ENCODE measurements around the gene FRZB.
"Not testable (repeated sequence)": the region's sequence is repeated elsewhere in the genome, so short reads cannot be mapped to it uniquely, and the experiment has no call there.

Gene FRZB

GRCh38 chr2:182887753-182888415 lies 21.4 kb upstream of the FRZB start:
- DNase-seq, result no peak

GRCh38 chr2:182887093-182887492 lies 20.7 kb upstream of the FRZB start:
- no peak for DNase-seq

- no peak for DNase-seq
Observed at GRCh38 chr2:182885771-182886170, 19.3 kb upstream of the FRZB start.

GRCh38 chr2:182883451-182883850 lies 17.0 kb upstream of the FRZB start:
- DNase-seq, result no peak

- not testable (repeated sequence) for DNase-seq
Observed at GRCh38 chr2:182880100-182880499, 13.7 kb upstream of the FRZB start.

GRCh38 chr2:182876653-182877052 lies 10.2 kb upstream of the FRZB start:
- DNase-seq, result not testable (repeated sequence)

GRCh38 chr2:182870227-182870626 lies 3.8 kb upstream of the FRZB start:
- DNase-seq, result no peak

- DNase-seq, result no peak
Observed at GRCh38 chr2:182868054-182868796, 1.8 kb upstream of the FRZB start.

GRCh38 chr2:182867426-182868053 lies 1.1 kb upstream of the FRZB start:
- no peak for DNase-seq

- no peak for DNase-seq
Observed at GRCh38 chr2:182866095-182866460, 359 bp downstream of the FRZB start.

GRCh38 chr2:182864949-182865570 lies 1.4 kb downstream of the FRZB start:
- no peak for DNase-seq

GRCh38 chr2:182863642-182864041 lies 2.8 kb downstream of the FRZB start:
- DNase-seq, result no peak

- DNase-seq, result no peak
Observed at GRCh38 chr2:182862091-182862490, 4.3 kb downstream of the FRZB start.

GRCh38 chr2:182860858-182861257 lies 5.6 kb downstream of the FRZB start:
- no peak for DNase-seq

- no peak for DNase-seq
Observed at GRCh38 chr2:182858671-182859070, 7.8 kb downstream of the FRZB start.

- DNase-seq, result no peak
Observed at GRCh38 chr2:182855376-182855775, 11.1 kb downstream of the FRZB start.

- no peak for DNase-seq
Observed at GRCh38 chr2:182854375-182855105, 11.9 kb downstream of the FRZB start.

GRCh38 chr2:182852801-182853200 lies 13.6 kb downstream of the FRZB start:
- DNase-seq, result no peak

GRCh38 chr2:182852090-182852489 lies 14.3 kb downstream of the FRZB start:
- DNase-seq, result no peak

GRCh38 chr2:182845794-182846417 lies 20.5 kb downstream of the FRZB start:
- no peak for DNase-seq

- DNase-seq, result no peak
Observed at GRCh38 chr2:182836451-182836850, 30.0 kb downstream of the FRZB start.

GRCh38 chr2:182834293-182834692 lies 32.1 kb downstream of the FRZB start:
- DNase-seq, result no peak
